Fibroblast of mammary gland (primary cell): ENCODE results near the gene CAMK2D.
A peak's percentile ranks its signal among the peaks of the same experiment; 100 is the strongest.

Source experiments
- DNase-seq: peaks from one replicate; pipeline ENCODE4 v3.0.0-alpha.2; 2010; ENCODE audit warnings: low read depth
- H3K4me3 ChIP-seq: 2 replicates; pipeline ENCODE4 v1.5.1; 2011; ENCODE audit warnings: low read depth, mild to moderate bottlenecking, low read length, moderate library complexity; ENCODE audit not compliant: control insufficient read depth
- TF ChIP-seq, protein P1 (sequence below): conservative IDR thresholded peaks from 2 replicates; pipeline ENCODE4 v1.5.1; 2011; ENCODE audit warnings: low read depth, low read length, inconsistent platforms; ENCODE audit not compliant: control insufficient read depth, insufficient read depth

The CAMK2D gene

DNA sequence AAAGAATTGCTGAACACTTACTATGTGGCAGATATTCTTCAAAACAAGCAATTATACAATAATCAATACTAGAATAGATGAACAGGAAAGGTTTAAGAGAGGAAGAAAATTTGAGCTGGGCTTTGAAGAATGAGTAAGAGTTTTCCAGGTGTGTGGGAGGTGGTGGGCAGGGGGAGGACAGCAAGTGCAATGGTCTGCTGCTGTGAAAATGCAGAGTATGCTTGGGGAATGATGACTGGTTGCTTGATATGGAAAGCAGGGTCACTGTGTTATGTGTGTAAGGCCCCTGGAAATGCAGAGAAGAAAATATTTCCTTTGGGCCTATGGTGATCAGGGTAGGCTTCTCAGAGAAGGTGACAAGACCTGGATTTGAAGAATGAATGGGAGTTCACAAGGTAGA lies 300.3 kb downstream of the CAMK2D start:
- TF ChIP-seq, protein P1, sequence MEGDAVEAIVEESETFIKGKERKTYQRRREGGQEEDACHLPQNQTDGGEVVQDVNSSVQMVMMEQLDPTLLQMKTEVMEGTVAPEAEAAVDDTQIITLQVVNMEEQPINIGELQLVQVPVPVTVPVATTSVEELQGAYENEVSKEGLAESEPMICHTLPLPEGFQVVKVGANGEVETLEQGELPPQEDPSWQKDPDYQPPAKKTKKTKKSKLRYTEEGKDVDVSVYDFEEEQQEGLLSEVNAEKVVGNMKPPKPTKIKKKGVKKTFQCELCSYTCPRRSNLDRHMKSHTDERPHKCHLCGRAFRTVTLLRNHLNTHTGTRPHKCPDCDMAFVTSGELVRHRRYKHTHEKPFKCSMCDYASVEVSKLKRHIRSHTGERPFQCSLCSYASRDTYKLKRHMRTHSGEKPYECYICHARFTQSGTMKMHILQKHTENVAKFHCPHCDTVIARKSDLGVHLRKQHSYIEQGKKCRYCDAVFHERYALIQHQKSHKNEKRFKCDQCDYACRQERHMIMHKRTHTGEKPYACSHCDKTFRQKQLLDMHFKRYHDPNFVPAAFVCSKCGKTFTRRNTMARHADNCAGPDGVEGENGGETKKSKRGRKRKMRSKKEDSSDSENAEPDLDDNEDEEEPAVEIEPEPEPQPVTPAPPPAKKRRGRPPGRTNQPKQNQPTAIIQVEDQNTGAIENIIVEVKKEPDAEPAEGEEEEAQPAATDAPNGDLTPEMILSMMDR = no peak
- no peak for DNase-seq
- no peak overlapping the region for H3K4me3 ChIP-seq

DNA sequence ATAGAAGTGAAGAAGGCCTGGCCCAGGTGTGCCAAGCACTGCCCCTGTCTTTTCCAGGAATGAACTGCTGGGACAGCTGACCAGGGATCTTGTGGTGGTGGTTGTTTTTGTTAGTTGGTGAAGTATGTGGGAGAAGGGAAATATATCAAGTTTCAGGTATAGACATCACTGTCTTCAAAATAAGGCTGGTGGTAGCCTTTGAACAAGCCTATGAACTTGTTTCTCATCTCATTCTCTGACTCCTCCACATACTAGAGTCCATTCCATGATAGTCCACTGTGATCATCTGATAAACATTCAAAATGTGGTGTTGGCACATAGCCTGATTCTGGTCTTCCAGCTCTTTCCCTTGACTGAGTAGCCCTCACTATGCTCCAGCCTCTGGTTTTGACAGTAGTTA lies 303.7 kb downstream of the CAMK2D start:
- no peak for DNase-seq

DNA sequence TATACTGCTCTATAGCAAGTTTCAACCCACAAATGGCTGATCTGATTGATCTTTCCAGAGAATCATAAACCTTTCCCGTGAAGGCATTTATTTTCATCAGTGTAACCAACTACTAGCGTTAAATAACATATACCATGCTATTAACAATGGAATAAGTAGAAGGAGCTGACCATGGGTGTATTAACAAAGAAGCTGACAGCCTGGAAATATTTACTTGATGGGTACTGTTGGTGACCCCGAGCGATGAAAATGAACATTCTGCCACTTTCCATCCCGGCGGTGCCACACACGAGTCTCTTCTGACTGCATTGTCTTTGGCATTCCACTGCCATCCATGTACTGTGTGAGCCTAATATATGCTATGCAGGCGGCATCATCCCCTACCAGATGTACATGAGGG lies 304.4 kb downstream of the CAMK2D start:
- H3K4me3 ChIP-seq = no peak overlapping the region

More for the DNA sequence above, 303.7 kb downstream of the CAMK2D start:
- TF ChIP-seq, protein P1 = no peak
- H3K4me3 ChIP-seq = no peak overlapping the region

DNA sequence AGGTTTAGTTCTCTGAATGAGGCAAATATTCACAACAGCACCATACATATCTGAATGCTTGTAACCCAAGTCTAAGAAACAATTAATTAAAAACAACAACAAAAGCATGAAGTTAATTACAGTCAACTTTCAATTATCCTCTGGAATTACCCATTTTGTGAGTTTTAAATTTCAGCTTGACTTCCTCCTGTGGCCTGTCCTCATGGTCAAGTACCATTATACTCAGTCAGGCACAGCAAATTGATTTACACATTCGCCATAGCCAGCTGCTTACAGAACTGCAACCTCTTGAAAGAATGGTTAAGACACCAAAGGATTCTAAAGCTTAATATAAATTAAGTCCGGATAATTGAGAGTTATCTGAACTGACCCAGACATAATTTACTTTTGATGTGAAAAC lies 306.5 kb downstream of the CAMK2D start:
- DNase-seq = no peak
- TF ChIP-seq, protein P1 = no peak
- H3K4me3 ChIP-seq = no peak overlapping the region

More for the DNA sequence above, 304.4 kb downstream of the CAMK2D start:
- no peak for DNase-seq
- TF ChIP-seq, protein P1 = no peak

DNA sequence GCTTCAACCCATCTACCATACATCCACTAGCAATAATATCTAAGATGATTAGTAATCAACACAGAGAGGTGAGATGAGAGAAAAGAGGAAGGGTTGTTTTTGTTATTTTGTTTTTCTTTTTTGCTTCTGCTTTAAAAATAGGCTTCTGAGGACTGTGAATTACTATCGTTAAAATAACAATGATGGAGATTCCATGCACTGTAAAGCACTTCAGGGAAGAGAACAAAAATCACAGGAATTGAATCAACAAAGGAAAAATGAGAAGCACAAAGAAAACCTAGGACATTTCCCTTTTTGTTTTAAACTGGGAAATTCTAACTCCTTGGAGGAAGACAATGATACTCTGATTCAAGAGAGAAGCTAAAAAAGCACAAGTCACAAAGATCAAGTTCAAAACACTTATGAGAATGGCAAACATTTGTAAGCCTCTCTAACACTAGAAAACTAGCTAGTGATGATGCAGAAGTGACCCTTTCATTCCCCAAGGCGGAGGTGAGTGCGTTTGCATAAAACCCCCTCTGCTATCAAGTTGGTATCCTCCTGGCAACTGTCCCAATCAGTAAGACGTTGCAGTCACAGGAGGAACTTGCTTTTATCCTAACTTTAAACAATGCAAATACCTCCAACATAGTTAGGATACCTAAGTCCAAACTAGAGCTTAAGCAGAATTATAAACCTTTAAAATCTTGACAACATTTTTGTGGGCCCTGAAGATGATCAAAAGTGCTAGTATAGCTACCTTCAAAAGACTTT lies 308.5 kb downstream of the CAMK2D start:
- TF ChIP-seq, protein P1 = no peak
- no peak overlapping the region for H3K4me3 ChIP-seq
- DNase-seq = peak; percentile 41

DNA sequence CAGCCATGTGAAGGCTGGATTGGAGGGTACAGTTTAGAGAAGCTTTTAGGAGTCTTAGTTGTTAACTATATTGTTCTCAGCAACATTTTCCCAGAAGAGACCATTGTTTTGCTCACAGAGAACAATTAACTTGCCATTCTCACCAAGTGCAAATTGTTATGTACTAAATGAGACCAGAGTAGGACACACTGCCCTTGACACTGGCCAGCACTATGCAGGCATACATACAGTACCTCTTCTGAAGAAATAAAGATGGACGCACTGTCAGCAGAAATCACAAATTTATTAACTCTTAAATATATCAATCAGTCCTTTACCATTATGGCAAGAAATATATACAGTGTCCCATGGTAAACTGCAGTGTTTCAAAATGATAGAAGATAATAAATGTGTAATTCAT lies 309.4 kb downstream of the CAMK2D start:
- DNase-seq = no peak
- TF ChIP-seq, protein P1 = no peak
- H3K4me3 ChIP-seq = no peak overlapping the region
